Measurements from ENCODE around the gene TTC3.

- TF ChIP-seq EZH2 (IDR thresholded peaks at IDR 0.05; ENCODE audit: insufficient read depth, low read length) (no peak), CTCF (IDR thresholded peaks at IDR 0.05; ENCODE audit: insufficient read depth, low read depth, low read length) (no peak)
Observed at GRCh38 chr21:37074546-37074945, 1.5 kb downstream of the TTC3 start.
